Hematopoietic multipotent progenitor cell treated with erythropoietin and hydrocortisone succinate and interleukin-3 and kit ligand, for 8 days (in vitro differentiated cells): Measurements from ENCODE around the gene EIF4G3.
A peak's percentile ranks its signal among the peaks of the same experiment; 100 is the strongest.
"Not testable (repeated sequence)": the region's sequence is repeated elsewhere in the genome, so short reads cannot be mapped to it uniquely, and the experiment has no call there.

ENCODE experiments used
- DNase-seq: peaks from one replicate; pipeline ENCODE4 v3.0.0-alpha.2; 2015

EIF4G3 gene

GRCh38 chr1:20790785-20791184 is 385.9 kb downstream of the EIF4G3 start:
- DNase-seq: no peak

DNA sequence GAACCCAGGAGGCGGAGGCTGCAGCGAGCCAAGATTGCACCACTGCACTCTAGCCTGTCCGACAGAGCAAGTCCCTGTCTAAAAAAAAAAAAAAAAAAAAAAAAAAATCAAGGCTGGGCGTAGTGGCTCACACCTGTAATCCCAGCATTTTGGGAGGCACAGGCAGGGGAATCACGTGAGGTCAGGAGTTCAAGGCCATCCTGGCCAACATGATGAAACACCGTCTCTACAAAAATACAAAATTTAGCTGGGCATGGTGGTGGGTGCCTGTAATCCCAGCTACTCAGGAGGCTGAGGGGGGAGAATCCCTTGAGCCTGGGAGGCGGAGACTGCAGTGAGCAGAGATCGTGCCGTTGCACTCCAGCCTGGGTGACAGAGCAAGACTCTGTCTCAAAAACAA is 387.1 kb downstream of the EIF4G3 start:
- DNase-seq: not testable (repeated sequence)

- DNase-seq: peak; percentile 54
Observed at GRCh38 chr1:20787840-20788795, 388.6 kb downstream of the EIF4G3 start.

- peak; percentile 70 for DNase-seq
Observed at GRCh38 chr1:20787029-20787839, 389.5 kb downstream of the EIF4G3 start, which contains the start of gene HP1BP3. HP1BP3 (minus strand) TSS chr1:20787307; CDS start chr1:20780440, 6,867 bp downstream.

DNA sequence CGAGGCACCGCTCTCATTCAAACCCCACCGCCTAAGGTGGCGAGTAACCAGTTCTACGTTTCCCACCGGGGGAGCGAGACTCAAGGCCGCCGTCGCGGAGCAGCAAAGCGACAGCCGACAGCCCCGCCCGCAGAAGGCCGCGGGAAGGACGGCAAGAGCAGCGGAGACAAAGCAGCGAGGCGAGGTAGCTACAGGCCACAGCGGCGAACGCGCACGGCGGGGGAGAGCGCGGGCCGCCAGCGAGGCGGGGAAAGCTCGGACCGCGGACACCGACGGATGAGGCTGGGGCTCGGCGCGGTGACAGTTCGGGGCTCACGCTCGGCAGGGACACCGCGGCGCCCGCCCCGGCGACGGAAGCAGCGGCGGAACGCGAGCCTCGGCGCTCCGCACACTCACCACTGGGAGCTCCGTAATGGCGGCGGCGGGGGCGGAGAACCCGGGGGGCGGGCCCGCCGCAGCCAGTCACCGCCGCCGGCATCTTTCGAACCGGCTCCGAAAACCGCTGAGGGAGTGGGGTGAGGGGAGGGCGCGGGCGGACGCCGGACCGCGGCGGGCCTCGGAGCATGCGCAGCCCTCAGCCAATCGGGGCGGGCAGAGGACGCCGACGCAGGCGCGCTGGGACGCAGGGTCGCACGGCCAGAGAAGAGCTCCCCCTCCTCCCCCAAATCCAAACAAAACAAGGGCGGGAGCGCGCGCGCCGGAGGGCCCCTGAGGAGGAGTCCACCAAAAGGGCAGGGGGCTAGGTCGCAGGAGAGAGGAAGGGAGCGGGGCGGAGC is 390.3 kb downstream of the EIF4G3 start:
- peak; percentile 92 for DNase-seq

- DNase-seq: no peak
Observed at GRCh38 chr1:20785907-20786252, 390.8 kb downstream of the EIF4G3 start.

DNA sequence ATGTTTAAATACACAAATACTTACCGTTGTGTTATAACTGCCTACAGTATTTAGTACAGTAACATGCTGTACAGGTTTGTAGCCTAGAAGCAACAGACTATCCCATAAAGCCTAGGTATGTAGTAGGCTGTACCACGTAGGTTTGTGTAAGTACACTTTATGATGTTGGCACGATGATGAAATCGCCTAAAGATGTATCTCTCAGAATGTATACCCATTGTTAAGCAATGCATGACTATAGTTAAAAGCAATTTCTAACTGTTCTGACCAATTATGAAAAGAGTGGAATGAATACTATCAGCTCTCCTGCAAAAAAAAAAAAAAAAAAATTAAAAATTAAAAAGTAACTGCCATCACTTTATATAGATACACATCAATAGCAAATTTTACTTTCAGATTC is 401.0 kb downstream of the EIF4G3 start:
- no peak for DNase-seq

DNA sequence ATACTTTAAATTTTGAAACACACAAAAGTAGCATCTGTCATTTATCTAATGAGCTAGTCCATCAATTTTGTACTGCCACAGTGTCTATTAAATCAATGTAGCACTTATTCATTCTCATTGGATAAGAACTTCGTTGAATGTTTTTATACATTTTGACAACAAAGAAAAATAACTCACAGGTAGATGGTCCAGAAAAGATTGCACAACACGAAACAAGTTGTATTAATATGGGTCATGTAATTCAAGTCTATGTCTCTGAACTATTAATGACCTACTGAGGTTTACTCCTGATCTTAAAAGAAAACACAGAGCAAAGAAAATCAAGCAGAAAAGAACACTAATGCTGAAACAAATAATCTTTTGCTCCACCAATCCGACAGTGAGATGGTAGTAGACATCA is 404.9 kb downstream of the EIF4G3 start:
- no peak for DNase-seq

- no peak for DNase-seq
Observed at GRCh38 chr1:20770314-20771087, 406.2 kb downstream of the EIF4G3 start.

DNA sequence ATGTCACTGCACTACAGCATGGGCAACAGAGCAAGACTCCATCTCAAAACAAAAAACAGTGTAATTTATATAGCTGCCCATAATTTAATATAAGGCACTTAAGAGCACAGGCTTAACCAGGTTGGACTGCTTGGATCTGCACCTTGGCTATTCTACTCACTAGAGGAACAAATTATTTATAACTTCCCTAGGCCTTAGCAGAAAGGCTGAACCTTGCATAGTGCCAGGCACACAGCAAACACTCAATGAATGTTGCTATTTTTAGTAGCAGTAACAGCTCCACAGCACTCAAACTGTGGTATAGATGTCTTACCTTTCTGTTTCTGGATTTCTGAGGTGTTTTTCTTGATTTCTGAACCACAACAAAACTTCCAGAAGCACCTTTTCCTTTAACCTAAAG is 409.4 kb downstream of the EIF4G3 start:
- no peak for DNase-seq

- no peak for DNase-seq
Observed at GRCh38 chr1:20763417-20763816, 413.3 kb downstream of the EIF4G3 start.

DNA sequence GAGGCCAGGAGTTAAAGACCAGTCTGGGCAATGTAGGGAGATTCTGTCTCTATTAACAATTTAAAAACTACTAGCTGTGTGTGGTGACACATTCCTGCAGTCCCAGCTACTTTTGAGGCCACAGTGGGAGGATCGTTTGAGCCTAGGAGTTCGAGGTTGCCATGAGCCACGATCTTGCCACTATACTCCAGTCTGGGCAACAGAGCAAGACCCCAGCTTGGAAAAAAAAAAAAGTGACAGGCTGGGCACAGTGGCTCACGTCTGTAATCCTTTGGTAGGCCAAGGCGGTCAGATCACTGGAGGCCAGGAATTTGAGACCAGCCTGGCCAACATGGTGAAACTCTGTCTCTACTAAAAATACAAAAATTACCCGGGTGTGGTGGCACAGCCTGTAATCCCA is 416.4 kb downstream of the EIF4G3 start:
- DNase-seq: no peak
